Measurements from ENCODE around the gene ZNF579. TPM values are rescaled to one million over a fixed set of nuclear protein-coding genes. Genes with fewer than 3 reads are reported as not detected.

Gene ZNF579
- total and polyA plus RNA-seq, 9 of the 15 experiments (the other 6 are each of a cell fraction or from before 2014, with no cell fraction given), result 0.06 to 15.9 (median 1.6) TPM

DNA sequence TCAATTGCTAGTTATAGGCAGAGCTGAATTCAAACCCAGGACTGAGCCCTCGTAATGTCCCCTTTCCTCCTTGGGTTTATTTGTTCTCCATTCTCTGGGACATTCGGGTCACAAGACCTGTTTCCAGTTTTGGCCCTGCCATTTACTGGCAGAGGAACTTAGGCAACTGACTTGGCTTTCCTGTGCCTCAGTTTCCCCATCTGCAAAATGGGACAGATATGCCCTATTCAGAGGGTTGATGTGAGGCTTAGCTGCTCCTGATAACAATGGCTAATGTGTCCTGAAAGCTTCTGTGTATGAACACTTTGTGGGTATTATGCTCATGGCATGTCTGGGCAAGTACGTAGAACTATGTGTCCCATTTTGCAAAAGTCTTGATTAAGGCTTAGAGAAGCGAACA, 20.4 kb upstream of the ZNF579 start (continued):
- TF ChIP-seq, protein P1, sequence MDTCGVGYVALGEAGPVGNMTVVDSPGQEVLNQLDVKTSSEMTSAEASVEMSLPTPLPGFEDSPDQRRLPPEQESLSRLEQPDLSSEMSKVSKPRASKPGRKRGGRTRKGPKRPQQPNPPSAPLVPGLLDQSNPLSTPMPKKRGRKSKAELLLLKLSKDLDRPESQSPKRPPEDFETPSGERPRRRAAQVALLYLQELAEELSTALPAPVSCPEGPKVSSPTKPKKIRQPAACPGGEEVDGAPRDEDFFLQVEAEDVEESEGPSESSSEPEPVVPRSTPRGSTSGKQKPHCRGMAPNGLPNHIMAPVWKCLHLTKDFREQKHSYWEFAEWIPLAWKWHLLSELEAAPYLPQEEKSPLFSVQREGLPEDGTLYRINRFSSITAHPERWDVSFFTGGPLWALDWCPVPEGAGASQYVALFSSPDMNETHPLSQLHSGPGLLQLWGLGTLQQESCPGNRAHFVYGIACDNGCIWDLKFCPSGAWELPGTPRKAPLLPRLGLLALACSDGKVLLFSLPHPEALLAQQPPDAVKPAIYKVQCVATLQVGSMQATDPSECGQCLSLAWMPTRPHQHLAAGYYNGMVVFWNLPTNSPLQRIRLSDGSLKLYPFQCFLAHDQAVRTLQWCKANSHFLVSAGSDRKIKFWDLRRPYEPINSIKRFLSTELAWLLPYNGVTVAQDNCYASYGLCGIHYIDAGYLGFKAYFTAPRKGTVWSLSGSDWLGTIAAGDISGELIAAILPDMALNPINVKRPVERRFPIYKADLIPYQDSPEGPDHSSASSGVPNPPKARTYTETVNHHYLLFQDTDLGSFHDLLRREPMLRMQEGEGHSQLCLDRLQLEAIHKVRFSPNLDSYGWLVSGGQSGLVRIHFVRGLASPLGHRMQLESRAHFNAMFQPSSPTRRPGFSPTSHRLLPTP (IDR thresholded peaks at IDR 0.05; ENCODE audit: borderline replicate concordance, extremely low read depth, insufficient read length), result no peak
- TF ChIP-seq ZNF212 (CRISPR knock-in tag; IDR thresholded peaks at IDR 0.05), result no peak
- no peak for TF ChIP-seq ZKSCAN1 (IDR thresholded peaks at IDR 0.05; ENCODE audit: low read depth, low read length)
- TF ChIP-seq SMARCA5 (IDR thresholded peaks at IDR 0.05), result 0 out of 2 replicates have a peak, but pooled peaks have one; percentile 41
- no peak for TF ChIP-seq ZNF224 (CRISPR knock-in tag; IDR thresholded peaks at IDR 0.05)
- TF ChIP-seq ETS2 (tag; IDR thresholded peaks at IDR 0.05; ENCODE audit: borderline replicate concordance, poor library complexity, severe bottlenecking), result no peak
- TF ChIP-seq, protein P2, sequence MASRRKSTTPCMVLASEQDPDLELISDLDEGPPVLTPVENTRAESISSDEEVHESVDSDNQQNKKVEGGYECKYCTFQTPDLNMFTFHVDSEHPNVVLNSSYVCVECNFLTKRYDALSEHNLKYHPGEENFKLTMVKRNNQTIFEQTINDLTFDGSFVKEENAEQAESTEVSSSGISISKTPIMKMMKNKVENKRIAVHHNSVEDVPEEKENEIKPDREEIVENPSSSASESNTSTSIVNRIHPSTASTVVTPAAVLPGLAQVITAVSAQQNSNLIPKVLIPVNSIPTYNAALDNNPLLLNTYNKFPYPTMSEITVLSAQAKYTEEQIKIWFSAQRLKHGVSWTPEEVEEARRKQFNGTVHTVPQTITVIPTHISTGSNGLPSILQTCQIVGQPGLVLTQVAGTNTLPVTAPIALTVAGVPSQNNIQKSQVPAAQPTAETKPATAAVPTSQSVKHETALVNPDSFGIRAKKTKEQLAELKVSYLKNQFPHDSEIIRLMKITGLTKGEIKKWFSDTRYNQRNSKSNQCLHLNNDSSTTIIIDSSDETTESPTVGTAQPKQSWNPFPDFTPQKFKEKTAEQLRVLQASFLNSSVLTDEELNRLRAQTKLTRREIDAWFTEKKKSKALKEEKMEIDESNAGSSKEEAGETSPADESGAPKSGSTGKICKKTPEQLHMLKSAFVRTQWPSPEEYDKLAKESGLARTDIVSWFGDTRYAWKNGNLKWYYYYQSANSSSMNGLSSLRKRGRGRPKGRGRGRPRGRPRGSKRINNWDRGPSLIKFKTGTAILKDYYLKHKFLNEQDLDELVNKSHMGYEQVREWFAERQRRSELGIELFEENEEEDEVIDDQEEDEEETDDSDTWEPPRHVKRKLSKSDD (conservative IDR thresholded peaks at IDR 0.05; ENCODE audit: low read length), result no peak
- peak; percentile 84 for TF ChIP-seq ADNP (tag; IDR thresholded peaks at IDR 0.05)
- no peak for TF ChIP-seq ZNF766 (CRISPR knock-in tag; conservative IDR thresholded peaks at IDR 0.05)
- no peak for TF ChIP-seq KLF1 (tag; IDR thresholded peaks at IDR 0.05)
- no peak for TF ChIP-seq SREBF2 (CRISPR knock-in tag; IDR thresholded peaks at IDR 0.05)
- TF ChIP-seq PTTG1 (tag; IDR thresholded peaks at IDR 0.05; ENCODE audit: low read depth), result no peak
- TF ChIP-seq HDAC2 (IDR thresholded peaks at IDR 0.05), result 0 out of 2 replicates have a peak, but pooled peaks have one; percentile 54
- TF ChIP-seq, protein P3, sequence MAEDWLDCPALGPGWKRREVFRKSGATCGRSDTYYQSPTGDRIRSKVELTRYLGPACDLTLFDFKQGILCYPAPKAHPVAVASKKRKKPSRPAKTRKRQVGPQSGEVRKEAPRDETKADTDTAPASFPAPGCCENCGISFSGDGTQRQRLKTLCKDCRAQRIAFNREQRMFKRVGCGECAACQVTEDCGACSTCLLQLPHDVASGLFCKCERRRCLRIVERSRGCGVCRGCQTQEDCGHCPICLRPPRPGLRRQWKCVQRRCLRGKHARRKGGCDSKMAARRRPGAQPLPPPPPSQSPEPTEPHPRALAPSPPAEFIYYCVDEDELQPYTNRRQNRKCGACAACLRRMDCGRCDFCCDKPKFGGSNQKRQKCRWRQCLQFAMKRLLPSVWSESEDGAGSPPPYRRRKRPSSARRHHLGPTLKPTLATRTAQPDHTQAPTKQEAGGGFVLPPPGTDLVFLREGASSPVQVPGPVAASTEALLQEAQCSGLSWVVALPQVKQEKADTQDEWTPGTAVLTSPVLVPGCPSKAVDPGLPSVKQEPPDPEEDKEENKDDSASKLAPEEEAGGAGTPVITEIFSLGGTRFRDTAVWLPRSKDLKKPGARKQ (CRISPR knock-in tag; IDR thresholded peaks at IDR 0.05), result no peak
- TF ChIP-seq OTX1 (CRISPR knock-in tag; IDR thresholded peaks at IDR 0.05), result no peak
- peak; percentile 50 to 81; a peak in 3 of 4 replicates for TF ChIP-seq KDM1A (IDR thresholded peaks at IDR 0.05)
- TF ChIP-seq CBX1 (IDR thresholded peaks at IDR 0.05; ENCODE audit: low read depth), result peak; percentile 44; the same call in 1 of the 2 replicates
- TF ChIP-seq, protein P4, sequence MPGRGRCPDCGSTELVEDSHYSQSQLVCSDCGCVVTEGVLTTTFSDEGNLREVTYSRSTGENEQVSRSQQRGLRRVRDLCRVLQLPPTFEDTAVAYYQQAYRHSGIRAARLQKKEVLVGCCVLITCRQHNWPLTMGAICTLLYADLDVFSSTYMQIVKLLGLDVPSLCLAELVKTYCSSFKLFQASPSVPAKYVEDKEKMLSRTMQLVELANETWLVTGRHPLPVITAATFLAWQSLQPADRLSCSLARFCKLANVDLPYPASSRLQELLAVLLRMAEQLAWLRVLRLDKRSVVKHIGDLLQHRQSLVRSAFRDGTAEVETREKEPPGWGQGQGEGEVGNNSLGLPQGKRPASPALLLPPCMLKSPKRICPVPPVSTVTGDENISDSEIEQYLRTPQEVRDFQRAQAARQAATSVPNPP (IDR thresholded peaks at IDR 0.05; ENCODE audit: borderline replicate concordance, insufficient read depth, insufficient read length), result no peak
- no peak for TF ChIP-seq CREM (IDR thresholded peaks at IDR 0.05; ENCODE audit: low read depth)
- no peak for TF ChIP-seq ZZZ3 (IDR thresholded peaks at IDR 0.05)
- no peak for TF ChIP-seq MAZ (CRISPR knock-in tag; conservative IDR thresholded peaks at IDR 0.05 in 1 of 2, IDR thresholded peaks at IDR 0.05 in 1 of 2)
- no peak for TF ChIP-seq KAT7 (CRISPR knock-in tag; IDR thresholded peaks at IDR 0.05; ENCODE audit: borderline replicate concordance)

All from K562 (cell line).